H9 (cell line): Measurements from ENCODE around the gene SLFN5. TPM values are rescaled to one million over a fixed set of nuclear protein-coding genes. Genes with fewer than 3 reads are reported as not detected.

ENCODE experiments used
- DNase-seq: peaks from one replicate; pipeline ENCODE4 v3.0.0-alpha.2; 2017
- H2AFZ ChIP-seq: one replicate; pipeline ENCODE4 v1.6.1; 2013; ENCODE audit warnings: mild to moderate bottlenecking, low read length, control low read depth, moderate library complexity
- H2AK5ac ChIP-seq: 2 replicates; pipeline ENCODE4 v1.6.1; 2013; ENCODE audit warnings: low read length, control low read depth, mixed read lengths; ENCODE audit not compliant: insufficient read length
- H2BK120ac ChIP-seq: one replicate; pipeline ENCODE4 v1.6.1; 2013; ENCODE audit warnings: low read depth, mild to moderate bottlenecking, low read length, control low read depth, inconsistent platforms; ENCODE audit not compliant: poor library complexity, severe bottlenecking
- H2BK12ac ChIP-seq: 2 replicates; pipeline ENCODE4 v1.6.1; 2013; ENCODE audit warnings: low read length, control low read depth, mixed read lengths, low read depth; ENCODE audit not compliant: insufficient read length
- H2BK15ac ChIP-seq: 2 replicates; pipeline ENCODE4 v1.6.1; 2013; ENCODE audit warnings: low read depth, low read length, control low read depth
- H2BK20ac ChIP-seq: one replicate; pipeline ENCODE4 v1.6.1; 2013; ENCODE audit warnings: low read depth, mild to moderate bottlenecking, low read length, control low read depth, inconsistent platforms; ENCODE audit not compliant: poor library complexity, severe bottlenecking
- H2BK5ac ChIP-seq: 2 replicates; pipeline ENCODE4 v1.6.1; 2013; ENCODE audit warnings: low read length, control low read depth, mixed read lengths; ENCODE audit not compliant: insufficient read length
- H3K14ac ChIP-seq: 2 replicates; pipeline ENCODE4 v1.6.1; 2013; ENCODE audit warnings: low read length, control low read depth; ENCODE audit not compliant: insufficient read depth
- H3K18ac ChIP-seq: 2 replicates; pipeline ENCODE4 v1.6.1; 2013; ENCODE audit warnings: low read depth, mild to moderate bottlenecking, mixed read lengths, low read length, control low read depth; ENCODE audit not compliant: insufficient read length
- H3K23ac ChIP-seq: 2 replicates; pipeline ENCODE4 v1.6.1; 2013; ENCODE audit warnings: low read length, control low read depth, mixed read lengths, low read depth; ENCODE audit not compliant: insufficient read length
- H3K23me2 ChIP-seq: 2 replicates; pipeline ENCODE4 v1.6.1; 2013; ENCODE audit warnings: low read depth, mild to moderate bottlenecking, mixed read lengths, low read length, control low read depth; ENCODE audit not compliant: insufficient read length, poor library complexity, severe bottlenecking
- H3K27ac ChIP-seq: 2 replicates; pipeline ENCODE4 v1.5.1; 2013; ENCODE audit warnings: low read length, control low read depth, mixed read lengths, low read depth; ENCODE audit not compliant: insufficient read length
- H3K27me3 ChIP-seq: 2 replicates; pipeline ENCODE4 v1.6.1; 2013; ENCODE audit warnings: low read length, control low read depth, inconsistent platforms; ENCODE audit not compliant: insufficient read depth
- H3K4ac ChIP-seq: 2 replicates; pipeline ENCODE4 v1.6.1; 2013; ENCODE audit warnings: low read depth, mild to moderate bottlenecking, control low read depth, inconsistent platforms, low read length, moderate library complexity
- H3K4me1 ChIP-seq: 2 replicates; pipeline ENCODE4 v1.6.1; 2013; ENCODE audit warnings: low read length, control low read depth, inconsistent platforms; ENCODE audit not compliant: insufficient read depth
- H3K4me2 ChIP-seq: 2 replicates; pipeline ENCODE4 v1.6.1; 2013; ENCODE audit warnings: low read length, control low read depth, mixed read lengths; ENCODE audit not compliant: insufficient read length, insufficient read depth
- H3K56ac ChIP-seq: 2 replicates; pipeline ENCODE4 v1.6.1; 2013; ENCODE audit warnings: low read depth, mild to moderate bottlenecking, mixed read lengths, low read length, control low read depth; ENCODE audit not compliant: insufficient read length
- H3K79me1 ChIP-seq: 2 replicates; pipeline ENCODE4 v1.6.1; 2013; ENCODE audit warnings: low read depth, mild to moderate bottlenecking, moderate library complexity, low read length, control low read depth, inconsistent platforms; ENCODE audit not compliant: insufficient read depth, poor library complexity, severe bottlenecking
- H3K79me2 ChIP-seq: 2 replicates; pipeline ENCODE4 v1.6.1; 2013; ENCODE audit warnings: low read length, control low read depth, inconsistent platforms; ENCODE audit not compliant: insufficient read depth
- H3K9ac ChIP-seq: 2 replicates; pipeline ENCODE4 v1.6.1; 2013; ENCODE audit warnings: low read length, control low read depth, mixed read lengths; ENCODE audit not compliant: insufficient read length; ENCODE audit errors: extremely low read depth
- H3K9me3 ChIP-seq: one replicate; pipeline ENCODE4 v1.6.1; 2013; ENCODE audit warnings: low read depth, low read length, inconsistent platforms; ENCODE audit not compliant: control insufficient read depth
- H3T11ph ChIP-seq: one replicate; pipeline ENCODE4 v1.6.1; 2013; ENCODE audit warnings: mild to moderate bottlenecking, low read length, control low read depth, inconsistent platforms
- H4K20me1 ChIP-seq: one replicate; pipeline ENCODE4 v1.6.1; 2013; ENCODE audit not compliant: control insufficient read depth, insufficient read length, insufficient read depth
- H4K5ac ChIP-seq: 2 replicates; pipeline ENCODE4 v1.6.1; 2013; ENCODE audit warnings: low read depth, mild to moderate bottlenecking, mixed read lengths, low read length, control low read depth; ENCODE audit not compliant: insufficient read length
- H4K8ac ChIP-seq: replicated peaks from 2 replicates; pipeline ENCODE4 v1.6.1; 2013; ENCODE audit warnings: low read length, control low read depth, mixed read lengths, low read depth; ENCODE audit not compliant: insufficient read length
- H4K91ac ChIP-seq: 2 replicates; pipeline ENCODE4 v1.6.1; 2013; ENCODE audit warnings: low read depth, mild to moderate bottlenecking, moderate library complexity, mixed read lengths, low read length, control low read depth; ENCODE audit not compliant: insufficient read length
- H3K27ac Mint-ChIP-seq, 3 experiments: 2 replicates in 2 of 3; 3 replicates in 1 of 3; pipeline ENCODE4 v1.8.0; 2020 to 2021; ENCODE audit warnings: mixed read lengths in 3 of 3, mild to moderate bottlenecking in 1 of 3, moderate library complexity in 1 of 3
- H3K27me3 Mint-ChIP-seq: 2 replicates; pipeline ENCODE4 v1.8.0; 2021; ENCODE audit warnings: low read depth, mild to moderate bottlenecking, moderate library complexity, mixed read lengths
- H3K36me3 Mint-ChIP-seq, 3 experiments: 2 replicates in 2 of 3; 3 replicates in 1 of 3; pipeline ENCODE4 v1.8.0; 2020 to 2021; ENCODE audit warnings: low read depth in 3 of 3, mixed read lengths in 3 of 3; ENCODE audit not compliant: insufficient read depth in 1 of 3
- H3K4me1 Mint-ChIP-seq, 2 experiments: 2 replicates each; pipeline ENCODE4 v1.8.0; 2020; ENCODE audit warnings: mixed read lengths in 2 of 2
- H3K4me3 Mint-ChIP-seq, 2 experiments: 2 replicates in 1 of 2; 3 replicates in 1 of 2; pipeline ENCODE4 v1.8.0; 2020 to 2021; ENCODE audit warnings: mild to moderate bottlenecking in 2 of 2, mixed read lengths in 2 of 2, moderate library complexity in 1 of 2
- H3K9me3 Mint-ChIP-seq, 2 experiments: 2 replicates in 1 of 2; 3 replicates in 1 of 2; pipeline ENCODE4 v1.8.0; 2020; ENCODE audit warnings: mild to moderate bottlenecking in 2 of 2, mixed read lengths in 2 of 2, moderate library complexity in 1 of 2
- CTCF ChIP-seq: fragments of 200-600 bp; sonication (generic); conservative IDR thresholded peaks from 3 replicates; pipeline ENCODE4 v1.8.0; 2021; ENCODE audit warnings: antibody characterized with exemption, mild to moderate bottlenecking
- WGBS: extraction: QIAGEN DNeasy Blood & Tissue Kit; methylation state at CpG from one replicate; pipeline ENCODE4 v1.1.7; 2013; ENCODE audit warnings: missing lambda C conversion rate, low lambda C conversion rate, mixed read lengths; ENCODE audit not compliant: insufficient read length; ENCODE audit errors: extremely low coverage; 5-methylcytosine and 5-hydroxymethylcytosine counted together
- total RNA-seq: library from RNA; stranded (reverse); gene quantifications from 2 replicates; pipeline ENCODE4 v1.2.1, GENCODE V29; 2021

The SLFN5 gene
- total RNA-seq, 1 experiment from 2014 or later = 2.9 TPM

- Histone ChIP-seq H3K23me2 (no peaks in the 10 kb centered on the region), H3K9ac (no peak overlapping the region), H2BK5ac (no peak overlapping the region), H4K8ac (no peak overlapping the region), H3K4me1 (no peaks in the 10 kb centered on the region), H3K27ac (no peak overlapping the region), H3K14ac (no peak overlapping the region), H2BK120ac (no peak overlapping the region), H2AFZ (no peak overlapping the region), H3K56ac (no peak overlapping the region), H3K23ac (no peak overlapping the region), H3K79me2 (no peaks in the 10 kb centered on the region), H3K4ac (no peak overlapping the region), H2BK12ac (no peak overlapping the region), H3K4me2 (no peak overlapping the region), H4K5ac (no peak overlapping the region), H3K9me3 (no peaks in the 10 kb centered on the region), H2BK20ac (no peak overlapping the region), H3T11ph (no peak overlapping the region), H2AK5ac (no peak overlapping the region), H3K27me3 (no peaks in the 10 kb centered on the region), H3K18ac (no peak overlapping the region), H2BK15ac (no peak overlapping the region), H3K79me1 (no peaks in the 10 kb centered on the region), H4K91ac (no peak overlapping the region), H4K20me1 (no peaks in the 10 kb centered on the region)
- WGBS = no CpG with 5 or more reads among the region's 5 CpGs
- TF ChIP-seq CTCF = no peak
- H3K27ac Mint-ChIP-seq = no peak overlapping the region
- H3K36me3 Mint-ChIP-seq = peaks cover 0 to 2% (median 0%) of the 10 kb centered on the region in 3 experiments; a peak in 1 of 7 replicates
- H3K4me3 Mint-ChIP-seq = no peak overlapping the region
- H3K4me1 Mint-ChIP-seq = peaks cover 3% of the 10 kb centered on the region in 2 experiments; a peak in 3 of 4 replicates
- peaks cover 0 to 7% of the 10 kb centered on the region in 2 experiments; a peak in 2 of 5 replicates for H3K9me3 Mint-ChIP-seq
- DNase-seq = no peak
- peaks cover 23% of the 10 kb centered on the region for H3K27me3 Mint-ChIP-seq
Measured at GRCh38 chr17:35236821-35237220, 6.1 kb upstream of the SLFN5 start.
